Osteoblast (primary cell): ENCODE results near the gene ITPRIP. TPM values are rescaled to one million over a fixed set of nuclear protein-coding genes. Genes with fewer than 3 reads are reported as not detected.

Experiments
- DNase-seq: peaks from one replicate; pipeline ENCODE4 v3.0.0; 2011; ENCODE audit warnings: low spot score, mixed read lengths; ENCODE audit not compliant: insufficient read length; ENCODE audit errors: missing footprints
- H2AFZ ChIP-seq: 2 replicates; pipeline ENCODE4 v1.6.0; 2011; ENCODE audit warnings: mild to moderate bottlenecking, low read length
- H3K27ac ChIP-seq: 2 replicates; pipeline ENCODE4 v1.5.1; 2011; ENCODE audit warnings: mild to moderate bottlenecking, low read depth, low read length, moderate library complexity
- H3K27me3 ChIP-seq: 2 replicates; pipeline ENCODE4 v1.6.0; 2012; ENCODE audit warnings: mild to moderate bottlenecking, control low read depth, inconsistent platforms, low read length, moderate library complexity; ENCODE audit not compliant: insufficient read depth
- H3K36me3 ChIP-seq: 2 replicates; pipeline ENCODE4 v1.5.1; 2011; ENCODE audit warnings: mild to moderate bottlenecking, low read length, control low read depth, moderate library complexity; ENCODE audit not compliant: insufficient read depth
- H3K4me1 ChIP-seq: 2 replicates; pipeline ENCODE4 v1.5.1; 2011; ENCODE audit warnings: mild to moderate bottlenecking, low read length, control low read depth, moderate library complexity; ENCODE audit not compliant: insufficient read depth
- H3K4me2 ChIP-seq: 2 replicates; pipeline ENCODE4 v1.6.0; 2011; ENCODE audit warnings: mild to moderate bottlenecking, low read length; ENCODE audit not compliant: insufficient read depth
- H3K4me3 ChIP-seq: fragments of 200-600 bp; sonication (generic); 3 replicates; pipeline ENCODE4 v1.5.1; 2012; ENCODE audit warnings: mild to moderate bottlenecking, low read length, inconsistent platforms; ENCODE audit not compliant: insufficient read depth
- H3K79me2 ChIP-seq: 2 replicates; pipeline ENCODE4 v1.6.0; 2012; ENCODE audit warnings: mild to moderate bottlenecking, low read length, control low read depth, inconsistent platforms; ENCODE audit not compliant: insufficient read depth
- H3K9me3 ChIP-seq: 2 replicates; pipeline ENCODE4 v1.5.1; 2011; ENCODE audit warnings: low read depth, low read length, control low read depth
- H4K20me1 ChIP-seq: 2 replicates; pipeline ENCODE4 v1.6.0; 2012; ENCODE audit warnings: mild to moderate bottlenecking, low read length, control low read depth; ENCODE audit not compliant: insufficient read depth
- CTCF ChIP-seq: IDR thresholded peaks from 2 replicates; pipeline ENCODE4 v1.5.1; 2011; ENCODE audit warnings: mild to moderate bottlenecking, low read depth, low read length, moderate library complexity; ENCODE audit errors: extremely low read depth
- total RNA-seq: library from RNA; depleted of rRNA; stranded (reverse); fragments of >200 nt; gene quantifications from 2 replicates; pipeline ENCODE4 v1.2.3, GENCODE V29; 2012

Gene ITPRIP
- total RNA-seq, 1 donor = 14.8 TPM

GRCh38 chr10:104279550-104280259 lies 58.6 kb downstream of the ITPRIP start:
- Histone ChIP-seq H4K20me1 (no peaks in the 10 kb centered on the region), H2AFZ (no peak overlapping the region), H3K27me3 (no peaks in the 10 kb centered on the region), H3K9me3 (no peaks in the 10 kb centered on the region), H3K4me2 (no peak overlapping the region), H3K36me3 (no peaks in the 10 kb centered on the region), H3K27ac (no peak overlapping the region), H3K79me2 (no peaks in the 10 kb centered on the region), H3K4me1 (peaks cover 7% of the 10 kb centered on the region), H3K4me3 (no peak overlapping the region)
- no peak for DNase-seq
- no peak for TF ChIP-seq CTCF

- no peak overlapping the region for H3K4me3 ChIP-seq
- H3K4me1 ChIP-seq = peaks cover 25% of the 10 kb centered on the region
- H3K36me3 ChIP-seq = no peaks in the 10 kb centered on the region
- H3K27me3 ChIP-seq = no peaks in the 10 kb centered on the region
- TF ChIP-seq CTCF = no peak
- no peak overlapping the region for H3K27ac ChIP-seq
- no peaks in the 10 kb centered on the region for H4K20me1 ChIP-seq
- no peak for DNase-seq
- H2AFZ ChIP-seq = no peak overlapping the region
- no peaks in the 10 kb centered on the region for H3K9me3 ChIP-seq
- no peaks in the 10 kb centered on the region for H3K79me2 ChIP-seq
- no peak overlapping the region for H3K4me2 ChIP-seq
These were observed 60.5 kb downstream of the ITPRIP start for GRCh38 chr10:104277785-104278184.

- Histone ChIP-seq H3K4me2 (no peak overlapping the region), H3K27me3 (no peaks in the 10 kb centered on the region), H3K27ac (no peak overlapping the region), H2AFZ (no peak overlapping the region), H3K79me2 (no peaks in the 10 kb centered on the region), H3K4me3 (no peak overlapping the region), H3K36me3 (no peaks in the 10 kb centered on the region), H3K4me1 (peaks cover 25% of the 10 kb centered on the region), H4K20me1 (no peaks in the 10 kb centered on the region), H3K9me3 (no peaks in the 10 kb centered on the region)
- no peak for DNase-seq
- no peak for TF ChIP-seq CTCF
These were observed 62.1 kb downstream of the ITPRIP start for GRCh38 chr10:104276192-104276591.

- peak; percentile 82 for TF ChIP-seq CTCF
- H3K4me1 ChIP-seq = peaks cover 25% of the 10 kb centered on the region
- peak overlapping the region; percentile 93 for H2AFZ ChIP-seq
- peak overlapping the region; percentile 66 for H3K27ac ChIP-seq
- H4K20me1 ChIP-seq = no peaks in the 10 kb centered on the region
- H3K4me3 ChIP-seq = peak overlapping the region; percentile 76
- no peaks in the 10 kb centered on the region for H3K9me3 ChIP-seq
- H3K36me3 ChIP-seq = no peaks in the 10 kb centered on the region
- peak overlapping the region; percentile 86 for H3K4me2 ChIP-seq
- no peaks in the 10 kb centered on the region for H3K27me3 ChIP-seq
- no peaks in the 10 kb centered on the region for H3K79me2 ChIP-seq
- peak; percentile 89 for DNase-seq
These were observed 63.2 kb downstream of the ITPRIP start for GRCh38 chr10:104274762-104275721.
